ENCODE results near the gene YRDC.
A peak's percentile ranks its signal among the peaks of the same experiment; 100 is the strongest.

Gene YRDC

DNA sequence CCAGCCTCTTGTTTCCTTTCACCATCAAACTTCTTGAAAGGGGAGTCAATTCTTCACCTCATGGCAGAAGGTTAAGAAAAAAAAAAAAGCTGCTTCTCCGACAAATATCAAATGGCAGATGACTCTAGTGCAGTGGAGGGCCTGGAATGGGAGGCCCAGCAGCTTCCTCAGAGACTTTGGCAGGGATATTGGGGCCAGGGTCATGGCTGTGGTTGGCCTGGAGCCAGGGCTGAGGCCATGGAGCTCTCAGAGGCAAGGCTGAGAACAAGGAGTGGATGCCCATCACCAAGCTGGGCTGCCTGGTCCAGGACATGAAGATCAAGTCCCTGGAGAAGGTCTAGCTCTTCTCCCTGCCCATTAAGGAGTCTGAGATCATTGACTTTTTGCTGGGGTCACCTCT lies 32.7 kb upstream of the YRDC start:
- no peak for DNase-seq (ENCODE audit: low spot score)
- POLR2A ChIA-PET (ENCODE audit: low non-redundant PET), result no interaction called here
- CTCF ChIA-PET, result interaction anchor here (0.6 kb wide), 1 partner anchor 997 kb away, joined by 3 read pairs; no protein-coding TSS in a partner anchor
- TF ChIP-seq, protein P1, sequence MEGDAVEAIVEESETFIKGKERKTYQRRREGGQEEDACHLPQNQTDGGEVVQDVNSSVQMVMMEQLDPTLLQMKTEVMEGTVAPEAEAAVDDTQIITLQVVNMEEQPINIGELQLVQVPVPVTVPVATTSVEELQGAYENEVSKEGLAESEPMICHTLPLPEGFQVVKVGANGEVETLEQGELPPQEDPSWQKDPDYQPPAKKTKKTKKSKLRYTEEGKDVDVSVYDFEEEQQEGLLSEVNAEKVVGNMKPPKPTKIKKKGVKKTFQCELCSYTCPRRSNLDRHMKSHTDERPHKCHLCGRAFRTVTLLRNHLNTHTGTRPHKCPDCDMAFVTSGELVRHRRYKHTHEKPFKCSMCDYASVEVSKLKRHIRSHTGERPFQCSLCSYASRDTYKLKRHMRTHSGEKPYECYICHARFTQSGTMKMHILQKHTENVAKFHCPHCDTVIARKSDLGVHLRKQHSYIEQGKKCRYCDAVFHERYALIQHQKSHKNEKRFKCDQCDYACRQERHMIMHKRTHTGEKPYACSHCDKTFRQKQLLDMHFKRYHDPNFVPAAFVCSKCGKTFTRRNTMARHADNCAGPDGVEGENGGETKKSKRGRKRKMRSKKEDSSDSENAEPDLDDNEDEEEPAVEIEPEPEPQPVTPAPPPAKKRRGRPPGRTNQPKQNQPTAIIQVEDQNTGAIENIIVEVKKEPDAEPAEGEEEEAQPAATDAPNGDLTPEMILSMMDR (conservative IDR thresholded peaks at IDR 0.05; ENCODE audit: low read depth), result no peak
- H3K27ac ChIP-seq, result no peak overlapping the region

- ChIA-PET CTCF (no interaction called here), POLR2A (ENCODE audit: low non-redundant PET) (no interaction called here)
- no peak for DNase-seq (ENCODE audit: low spot score)
- H3K27ac ChIP-seq, result no peak overlapping the region
- TF ChIP-seq, protein P1 (conservative IDR thresholded peaks at IDR 0.05; ENCODE audit: low read depth), result no peak
Measured at GRCh38 chr1:37839676-37840075, 31.7 kb upstream of the YRDC start.

- TF ChIP-seq, protein P1 (conservative IDR thresholded peaks at IDR 0.05; ENCODE audit: low read depth), result no peak
- DNase-seq (ENCODE audit: low spot score), result no peak
- no peak overlapping the region for H3K27ac ChIP-seq
- POLR2A ChIA-PET (ENCODE audit: low non-redundant PET), result no interaction called here
- CTCF ChIA-PET, result interaction anchor here (0.6 kb wide), 1 partner anchor 1851 kb away, joined by 3 read pairs; no protein-coding TSS in a partner anchor
Measured at GRCh38 chr1:37836788-37837187, 28.8 kb upstream of the YRDC start.

DNA sequence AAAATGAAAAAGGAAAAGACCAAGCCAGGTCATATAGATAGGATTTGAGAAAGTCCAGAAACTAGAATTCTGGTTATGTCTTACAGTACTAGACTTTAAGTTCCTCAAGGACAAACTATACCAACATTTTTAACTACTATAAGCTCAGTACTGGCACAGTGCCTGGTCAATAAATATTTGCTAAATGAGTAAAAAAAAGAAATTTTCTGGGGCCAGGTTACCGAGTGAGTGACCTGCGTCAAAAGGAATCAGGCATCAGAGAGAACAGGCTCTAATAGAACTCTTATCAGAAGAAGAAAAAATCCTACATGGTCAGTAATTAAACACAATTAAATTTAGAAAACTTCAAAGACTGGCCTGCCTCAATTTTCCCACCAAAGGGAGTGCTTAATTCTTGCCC lies 23.8 kb upstream of the YRDC start:
- DNase-seq (ENCODE audit: low spot score), result no peak
- ChIA-PET POLR2A (ENCODE audit: low non-redundant PET) (no interaction called here), CTCF (interaction anchor here (0.5 kb wide), 1 partner anchor 1443 kb away, joined by 3 read pairs; no protein-coding TSS in a partner anchor)
- TF ChIP-seq, protein P1 (conservative IDR thresholded peaks at IDR 0.05; ENCODE audit: low read depth), result no peak
- H3K27ac ChIP-seq, result no peak overlapping the region

GRCh38 chr1:37831109-37831508 lies 23.1 kb upstream of the YRDC start:
- no peak overlapping the region for H3K27ac ChIP-seq
- CTCF ChIA-PET, result no interaction called here
- TF ChIP-seq, protein P1 (conservative IDR thresholded peaks at IDR 0.05; ENCODE audit: low read depth), result no peak
- POLR2A ChIA-PET (ENCODE audit: low non-redundant PET), result no interaction called here
- no peak for DNase-seq (ENCODE audit: low spot score)

GRCh38 chr1:37828410-37829074 lies 20.5 kb upstream of the YRDC start:
- ChIA-PET POLR2A (ENCODE audit: low non-redundant PET) (no interaction called here), CTCF (interaction anchor here (0.6 kb wide), 3 partner anchors 14 to 161 kb away, joined by 3 read pairs; no protein-coding TSS in a partner anchor)
- DNase-seq (ENCODE audit: low spot score), result peak; percentile 32
- TF ChIP-seq, protein P1 (conservative IDR thresholded peaks at IDR 0.05; ENCODE audit: low read depth), result no peak
- H3K27ac ChIP-seq, result no peak overlapping the region
